SU-DHL-6 (cell line): Measurements from ENCODE around the gene CARD6.

Experiments used
- H2AFZ ChIP-seq: fragments of 200-600 bp; sonication (generic); 2 replicates; pipeline ENCODE4 v1.6.1; 2014; ENCODE audit warnings: low read depth, mild to moderate bottlenecking, moderate library complexity, mixed read lengths, antibody characterized with exemption, low read length; ENCODE audit not compliant: severe bottlenecking
- H3F3A ChIP-seq: fragments of 200-600 bp; shearing (Covaris generic); 2 replicates; pipeline ENCODE4 v1.6.0; 2016; ENCODE audit warnings: antibody characterized with exemption, mild to moderate bottlenecking; ENCODE audit not compliant: insufficient read depth
- H3K27ac ChIP-seq: fragments of 200-600 bp; sonication (generic); 2 replicates; pipeline ENCODE4 v1.5.1; 2016; ENCODE audit warnings: low read depth, mild to moderate bottlenecking, low read length, moderate library complexity, mixed read lengths
- H3K27me3 ChIP-seq: fragments of 200-600 bp; sonication (generic), shearing (Covaris generic); 2 replicates; pipeline ENCODE4 v1.6.0; 2014; ENCODE audit warnings: mild to moderate bottlenecking, low read length
- H3K36me3 ChIP-seq: fragments of 200-600 bp; sonication (generic); 2 replicates; pipeline ENCODE4 v1.6.1; 2014; ENCODE audit warnings: mild to moderate bottlenecking, low read length, mixed read lengths
- H3K4me2 ChIP-seq: fragments of 300-600, 200-600 bp; shearing (Covaris generic), sonication (generic); 2 replicates; pipeline ENCODE4 v1.6.0; 2014; ENCODE audit warnings: low read length, low read depth, mild to moderate bottlenecking; ENCODE audit not compliant: poor library complexity, severe bottlenecking
- H3K4me3 ChIP-seq: fragments of 200-600 bp; sonication (generic); 2 replicates; pipeline ENCODE4 v1.5.1; 2014; ENCODE audit warnings: antibody characterized with exemption, low read length, mild to moderate bottlenecking, mixed read lengths; ENCODE audit not compliant: insufficient read depth, poor library complexity, severe bottlenecking
- H3K79me2 ChIP-seq: fragments of 200-600 bp; sonication (generic); 2 replicates; pipeline ENCODE4 v1.6.1; 2014; ENCODE audit warnings: mild to moderate bottlenecking, low read length, moderate library complexity; ENCODE audit not compliant: insufficient read depth
- H3K9ac ChIP-seq: fragments of 200-600 bp; sonication (generic); 2 replicates; pipeline ENCODE4 v1.7.0; 2014; ENCODE audit warnings: mild to moderate bottlenecking, low read length
- H3K9me2 ChIP-seq: fragments of 200-600 bp; sonication (generic); replicated peaks from 2 replicates; pipeline ENCODE4 v1.6.1; 2014; ENCODE audit warnings: low read length; ENCODE audit not compliant: insufficient read depth
- H3K9me3 ChIP-seq: fragments of 200-600 bp; sonication (generic); 2 replicates; pipeline ENCODE4 v1.6.1; 2014; ENCODE audit warnings: low read length, mixed read lengths; ENCODE audit not compliant: insufficient read depth
- H4K20me1 ChIP-seq: fragments of 200-600 bp; sonication (generic); 2 replicates; pipeline ENCODE4 v1.6.1; 2014; ENCODE audit warnings: low read depth, mild to moderate bottlenecking, antibody characterized with exemption, low read length, moderate library complexity, mixed read lengths
- CTCF ChIP-seq: fragments of 200-600 bp; sonication (generic); IDR thresholded peaks from one replicate; pipeline ENCODE4 v1.5.1; 2017; ENCODE audit warnings: antibody characterized with exemption, mild to moderate bottlenecking, low read length, moderate library complexity; ENCODE audit not compliant: insufficient read depth, poor library complexity, severe bottlenecking
- EZH2phosphoT487 ChIP-seq: fragments of 200-600 bp; sonication (generic), shearing (Covaris generic); conservative IDR thresholded peaks from 2 replicates; pipeline ENCODE4 v1.6.1; 2018; ENCODE audit warnings: mild to moderate bottlenecking, antibody characterized with exemption, low read length, moderate library complexity, mixed read lengths

CARD6 gene

GRCh38 chr5:40832345-40832744 lies 8.8 kb upstream of the CARD6 start:
- Histone ChIP-seq H3K9me2 (no peaks in the 10 kb centered on the region), H2AFZ (no peak overlapping the region), H3K9me3 (no peaks in the 10 kb centered on the region), H3K4me2 (peak overlapping the region; percentile 70), H3K9ac (no peak overlapping the region), H3K27me3 (no peaks in the 10 kb centered on the region), H3K27ac (no peak overlapping the region; the same call in 1 of the 2 replicates), H3F3A (peaks cover 74% of the 10 kb centered on the region), H3K4me3 (no peak overlapping the region), H3K36me3 (peaks cover 64% of the 10 kb centered on the region), H4K20me1 (peaks cover 48% of the 10 kb centered on the region), H3K79me2 (peaks cover 51% of the 10 kb centered on the region)
- no peak for TF ChIP-seq CTCF
- no peak for TF ChIP-seq EZH2phosphoT487

GRCh38 chr5:40833712-40834229 lies 7.4 kb upstream of the CARD6 start:
- Histone ChIP-seq H3K4me3 (peak overlapping the region; percentile 99), H3K9ac (peak overlapping the region; percentile 99), H2AFZ (no peak overlapping the region), H3K9me3 (no peaks in the 10 kb centered on the region), H3K9me2 (no peaks in the 10 kb centered on the region), H3K27ac (peak overlapping the region; percentile 83), H3F3A (peaks cover 60% of the 10 kb centered on the region), H3K79me2 (peaks cover 49% of the 10 kb centered on the region), H3K4me2 (peak overlapping the region; percentile 70), H3K36me3 (peaks cover 52% of the 10 kb centered on the region), H4K20me1 (peaks cover 39% of the 10 kb centered on the region), H3K27me3 (no peaks in the 10 kb centered on the region)
- TF ChIP-seq EZH2phosphoT487 (no peak), CTCF (no peak)

- peaks cover 46% of the 10 kb centered on the region for H3K36me3 ChIP-seq
- peaks cover 54% of the 10 kb centered on the region for H3F3A ChIP-seq
- peaks cover 43% of the 10 kb centered on the region for H3K79me2 ChIP-seq
Measured at GRCh38 chr5:40834391-40834848, 6.7 kb upstream of the CARD6 start.

More at GRCh38 chr5:40834391-40834848, 6.7 kb upstream of the CARD6 start:
- H3K4me2 ChIP-seq = peak overlapping the region; percentile 70
- peak overlapping the region; percentile 99 for H3K4me3 ChIP-seq
- peak overlapping the region; percentile 49 for H2AFZ ChIP-seq
- H3K9ac ChIP-seq = peak overlapping the region; percentile 99
- no peaks in the 10 kb centered on the region for H3K27me3 ChIP-seq
- peaks cover 32% of the 10 kb centered on the region for H4K20me1 ChIP-seq
- H3K9me2 ChIP-seq = no peaks in the 10 kb centered on the region
- no peak for TF ChIP-seq CTCF
- TF ChIP-seq EZH2phosphoT487 = no peak
- H3K9me3 ChIP-seq = no peaks in the 10 kb centered on the region
- H3K27ac ChIP-seq = peak overlapping the region; percentile 83
